Loucy (cell line): ENCODE results near the gene GNE.

ENCODE experiments used
- H2AFZ ChIP-seq: fragments of 200-600 bp; sonication (generic); 2 replicates; pipeline ENCODE4 v1.6.0; 2016; ENCODE audit warnings: antibody characterized with exemption, mild to moderate bottlenecking, low read length, moderate library complexity
- H3F3A ChIP-seq: fragments of 200-600 bp; 2 replicates; pipeline ENCODE4 v1.6.0; 2016; ENCODE audit warnings: antibody characterized with exemption, low read depth, mild to moderate bottlenecking
- H3K27me3 ChIP-seq: fragments of 200-600 bp; sonication (generic); 2 replicates; pipeline ENCODE4 v1.6.1; 2014; ENCODE audit warnings: low read length, mild to moderate bottlenecking; ENCODE audit not compliant: insufficient read depth, poor library complexity, severe bottlenecking
- H3K36me3 ChIP-seq: fragments of 200-600 bp; sonication (generic); 2 replicates; pipeline ENCODE4 v1.6.1; 2016; ENCODE audit warnings: low read length; ENCODE audit not compliant: insufficient read depth
- H3K4me1 ChIP-seq: fragments of 200-600 bp; sonication (generic); 2 replicates; pipeline ENCODE4 v1.5.1; 2014; ENCODE audit warnings: low read length, mild to moderate bottlenecking; ENCODE audit not compliant: insufficient read depth, poor library complexity, severe bottlenecking
- H3K4me2 ChIP-seq: fragments of 200-600 bp; sonication (generic); 2 replicates; pipeline ENCODE4 v1.6.0; 2014; ENCODE audit warnings: antibody characterized with exemption, low read length, low read depth, mild to moderate bottlenecking; ENCODE audit not compliant: poor library complexity, severe bottlenecking
- H3K4me3 ChIP-seq: fragments of 200-600 bp; sonication (generic); 2 replicates; pipeline ENCODE4 v1.5.1; 2014; ENCODE audit warnings: low read length, mild to moderate bottlenecking, mixed read lengths; ENCODE audit not compliant: poor library complexity, severe bottlenecking
- H3K79me2 ChIP-seq: fragments of 200-600 bp; sonication (generic); 2 replicates; pipeline ENCODE4 v1.6.1; 2014; ENCODE audit warnings: low read length; ENCODE audit not compliant: insufficient read depth
- H3K9ac ChIP-seq: fragments of 200-600 bp; sonication (generic); 2 replicates; pipeline ENCODE4 v1.6.0; 2014; ENCODE audit warnings: mild to moderate bottlenecking, low read depth, low read length, moderate library complexity; ENCODE audit not compliant: poor library complexity, severe bottlenecking
- H3K9me2 ChIP-seq: fragments of 200-600 bp; sonication (generic); replicated peaks from 2 replicates; pipeline ENCODE4 v1.6.1; 2016; ENCODE audit warnings: low read depth, low read length, mixed read lengths
- H3K9me3 ChIP-seq: fragments of 200-600 bp; sonication (generic); 2 replicates; pipeline ENCODE4 v1.6.1; 2014; ENCODE audit warnings: mild to moderate bottlenecking, antibody characterized with exemption, low read length, low read depth; ENCODE audit not compliant: insufficient read depth
- H4K20me1 ChIP-seq: fragments of 200-600 bp; sonication (generic); 2 replicates; pipeline ENCODE4 v1.6.0; 2014; ENCODE audit warnings: antibody characterized with exemption, low read length, mild to moderate bottlenecking; ENCODE audit not compliant: insufficient read depth, poor library complexity, severe bottlenecking
- EZH2phosphoT487 ChIP-seq: fragments of 200-600 bp; IDR thresholded peaks from 2 replicates; pipeline ENCODE4 v1.6.1; 2018; ENCODE audit warnings: antibody characterized with exemption, mild to moderate bottlenecking, moderate library complexity, borderline replicate concordance
- TF ChIP-seq, protein P1 (sequence below): fragments of 200-600 bp; sonication (generic); conservative IDR thresholded peaks from 2 replicates; pipeline ENCODE4 v1.5.1; 2014; ENCODE audit warnings: mild to moderate bottlenecking, antibody characterized with exemption, low read length

GNE gene

DNA sequence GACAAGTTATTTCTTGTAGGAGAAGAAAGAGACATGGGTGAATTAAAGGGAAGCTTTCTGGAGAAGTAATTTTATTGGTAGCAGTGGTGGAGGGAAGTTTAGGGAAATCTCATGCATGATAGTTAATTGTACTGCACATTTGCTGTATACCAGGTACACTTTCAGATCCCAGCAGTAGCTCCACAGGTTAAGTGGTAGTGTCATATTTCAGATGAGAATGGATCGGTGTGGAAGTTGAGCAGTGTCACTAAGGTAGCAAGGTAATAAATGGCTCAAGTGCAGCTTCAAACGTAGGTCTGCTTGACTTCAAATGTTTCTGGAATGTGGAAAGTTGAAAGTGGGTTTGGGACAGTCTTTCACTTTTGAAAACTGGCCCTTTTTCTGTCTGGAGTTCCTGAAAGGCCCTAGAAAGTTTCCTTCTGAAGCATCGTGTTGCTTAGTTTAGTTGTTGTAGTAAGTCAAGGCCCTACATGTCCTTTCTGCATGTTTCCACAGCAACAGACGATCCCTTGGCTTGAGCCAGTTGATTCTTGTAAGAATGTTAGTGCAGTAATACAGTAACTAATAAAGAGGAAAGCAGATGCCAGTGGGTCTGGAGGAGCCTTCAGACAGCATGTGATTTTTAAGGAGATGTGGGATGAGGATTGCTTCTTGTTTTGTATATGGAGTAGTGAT is 63.8 kb downstream of the GNE start:
- no peaks in the 10 kb centered on the region for H3K27me3 ChIP-seq
- H3K79me2 ChIP-seq: peaks cover 66% of the 10 kb centered on the region
- H4K20me1 ChIP-seq: peaks cover 54% of the 10 kb centered on the region
- no peaks in the 10 kb centered on the region for H3F3A ChIP-seq
- no peak for TF ChIP-seq EZH2phosphoT487
- TF ChIP-seq, protein P1, sequence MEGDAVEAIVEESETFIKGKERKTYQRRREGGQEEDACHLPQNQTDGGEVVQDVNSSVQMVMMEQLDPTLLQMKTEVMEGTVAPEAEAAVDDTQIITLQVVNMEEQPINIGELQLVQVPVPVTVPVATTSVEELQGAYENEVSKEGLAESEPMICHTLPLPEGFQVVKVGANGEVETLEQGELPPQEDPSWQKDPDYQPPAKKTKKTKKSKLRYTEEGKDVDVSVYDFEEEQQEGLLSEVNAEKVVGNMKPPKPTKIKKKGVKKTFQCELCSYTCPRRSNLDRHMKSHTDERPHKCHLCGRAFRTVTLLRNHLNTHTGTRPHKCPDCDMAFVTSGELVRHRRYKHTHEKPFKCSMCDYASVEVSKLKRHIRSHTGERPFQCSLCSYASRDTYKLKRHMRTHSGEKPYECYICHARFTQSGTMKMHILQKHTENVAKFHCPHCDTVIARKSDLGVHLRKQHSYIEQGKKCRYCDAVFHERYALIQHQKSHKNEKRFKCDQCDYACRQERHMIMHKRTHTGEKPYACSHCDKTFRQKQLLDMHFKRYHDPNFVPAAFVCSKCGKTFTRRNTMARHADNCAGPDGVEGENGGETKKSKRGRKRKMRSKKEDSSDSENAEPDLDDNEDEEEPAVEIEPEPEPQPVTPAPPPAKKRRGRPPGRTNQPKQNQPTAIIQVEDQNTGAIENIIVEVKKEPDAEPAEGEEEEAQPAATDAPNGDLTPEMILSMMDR: no peak
- H3K4me1 ChIP-seq: peaks cover 40% of the 10 kb centered on the region
- peak overlapping the region; percentile 96 for H3K4me3 ChIP-seq
- no peaks in the 10 kb centered on the region for H3K9me2 ChIP-seq
- no peak overlapping the region for H2AFZ ChIP-seq
- peaks cover 9% of the 10 kb centered on the region; the same call in 1 of the 2 replicates for H3K36me3 ChIP-seq
- H3K9me3 ChIP-seq: no peaks in the 10 kb centered on the region
- peak overlapping the region; percentile 34 for H3K9ac ChIP-seq
- H3K4me2 ChIP-seq: peak overlapping the region; percentile 98

DNA sequence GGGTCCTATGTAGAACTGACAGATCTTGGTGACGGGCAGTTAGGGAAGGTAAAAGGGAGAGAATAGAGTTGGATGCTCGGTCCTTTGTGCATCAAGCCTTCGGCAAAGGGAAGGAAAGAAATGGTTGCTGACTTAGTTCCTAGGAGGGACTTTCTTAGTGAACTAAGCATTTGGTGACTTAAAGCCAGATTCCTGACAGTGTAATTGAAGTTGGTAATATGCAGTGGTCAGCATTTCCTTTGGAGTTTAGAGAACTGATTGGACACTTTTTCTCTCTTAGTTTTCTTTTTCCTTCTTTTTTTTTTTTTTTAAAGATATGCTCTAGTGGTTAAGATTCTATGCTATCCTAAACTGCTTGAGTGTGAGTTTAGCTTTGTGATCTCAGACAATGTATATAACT is 65.2 kb downstream of the GNE start:
- TF ChIP-seq, protein P1: no peak
- TF ChIP-seq EZH2phosphoT487: no peak
- Histone ChIP-seq H3K79me2 (peaks cover 66% of the 10 kb centered on the region), H3K4me2 (peak overlapping the region; percentile 98), H3K9me3 (no peaks in the 10 kb centered on the region), H3K9me2 (no peaks in the 10 kb centered on the region), H3K4me1 (peaks cover 40% of the 10 kb centered on the region), H4K20me1 (peaks cover 54% of the 10 kb centered on the region), H3F3A (no peaks in the 10 kb centered on the region), H3K4me3 (peak overlapping the region; percentile 96), H3K9ac (peak overlapping the region; percentile 96), H3K27me3 (no peaks in the 10 kb centered on the region), H3K36me3 (no peaks in the 10 kb centered on the region), H2AFZ (no peak overlapping the region)

DNA sequence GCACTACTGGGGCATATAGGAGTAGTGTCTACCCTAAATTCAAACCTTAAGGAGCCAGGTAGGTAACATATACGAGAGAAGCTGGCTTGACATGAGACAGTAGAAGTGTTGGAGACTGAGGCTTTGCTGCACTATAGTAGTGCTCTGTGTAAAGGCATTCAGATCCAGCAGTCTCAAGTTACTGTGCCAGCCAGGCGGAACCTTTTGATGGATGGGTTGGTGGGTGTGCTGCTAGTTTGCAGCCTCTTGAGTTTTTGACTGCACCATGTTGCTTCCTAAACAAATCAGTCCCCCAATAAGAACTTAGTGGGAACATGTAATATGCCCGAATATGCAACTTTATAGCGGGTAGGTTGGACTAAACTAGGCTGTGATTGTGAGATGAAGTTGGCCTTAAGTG is 66.1 kb downstream of the GNE start:
- peaks cover 62% of the 10 kb centered on the region for H3K79me2 ChIP-seq
- H3K4me2 ChIP-seq: peak overlapping the region; percentile 98
- H3K4me1 ChIP-seq: peaks cover 40% of the 10 kb centered on the region
- TF ChIP-seq, protein P1: no peak
- H3K9me2 ChIP-seq: no peaks in the 10 kb centered on the region
- peak overlapping the region; percentile 96 for H3K4me3 ChIP-seq
- no peaks in the 10 kb centered on the region for H3K9me3 ChIP-seq
- peak overlapping the region; percentile 96 for H3K9ac ChIP-seq
- no peak overlapping the region for H2AFZ ChIP-seq
- H3K27me3 ChIP-seq: no peaks in the 10 kb centered on the region
- H4K20me1 ChIP-seq: peaks cover 49% of the 10 kb centered on the region
- no peaks in the 10 kb centered on the region for H3K36me3 ChIP-seq
- H3F3A ChIP-seq: no peaks in the 10 kb centered on the region
